ENCODE results near the gene TCF7L1. TPM values are rescaled to one million over a fixed set of nuclear protein-coding genes. Genes with fewer than 3 reads are reported as not detected.
"Not testable (repeated sequence)": the region's sequence is repeated elsewhere in the genome, so short reads cannot be mapped to it uniquely, and the experiment has no call there.

TCF7L1 gene
- total RNA-seq, 3 donors from 2014 or later: 1.3 to 22.9 (median 3.0) TPM

DNA sequence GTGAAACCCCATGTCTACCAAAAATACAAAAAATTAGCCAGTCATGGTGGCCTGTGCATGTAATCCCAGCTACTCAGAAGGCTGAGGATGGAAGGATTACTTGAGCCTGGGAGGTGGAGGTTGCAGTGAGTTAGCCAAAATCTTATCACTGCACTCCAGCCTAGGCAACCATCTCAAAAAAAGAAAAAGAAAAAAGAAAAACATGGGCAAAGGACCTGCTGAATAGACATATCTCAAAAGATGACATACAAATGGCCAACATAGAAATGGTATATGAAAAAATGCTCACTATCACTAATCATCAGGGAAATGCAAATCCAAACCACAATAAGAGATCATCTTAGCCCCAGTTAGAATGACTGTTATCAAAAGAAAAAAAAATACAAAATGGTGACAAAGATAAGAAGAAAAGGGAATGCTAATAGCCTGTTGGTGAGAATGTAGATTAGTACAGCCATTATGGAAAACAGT, 196.0 kb downstream of the TCF7L1 start:
- Histone ChIP-seq H3K4me3 (no peak overlapping the region), H3K36me3 (ENCODE audit: low read depth) (no peaks in the 10 kb centered on the region), H3K4me1 (ENCODE audit: low read depth) (peaks cover 19% of the 10 kb centered on the region), H3K9me3 (no peaks in the 10 kb centered on the region)
- no peak for DNase-seq
- ATAC-seq: no peak
- TF ChIP-seq, protein P1, sequence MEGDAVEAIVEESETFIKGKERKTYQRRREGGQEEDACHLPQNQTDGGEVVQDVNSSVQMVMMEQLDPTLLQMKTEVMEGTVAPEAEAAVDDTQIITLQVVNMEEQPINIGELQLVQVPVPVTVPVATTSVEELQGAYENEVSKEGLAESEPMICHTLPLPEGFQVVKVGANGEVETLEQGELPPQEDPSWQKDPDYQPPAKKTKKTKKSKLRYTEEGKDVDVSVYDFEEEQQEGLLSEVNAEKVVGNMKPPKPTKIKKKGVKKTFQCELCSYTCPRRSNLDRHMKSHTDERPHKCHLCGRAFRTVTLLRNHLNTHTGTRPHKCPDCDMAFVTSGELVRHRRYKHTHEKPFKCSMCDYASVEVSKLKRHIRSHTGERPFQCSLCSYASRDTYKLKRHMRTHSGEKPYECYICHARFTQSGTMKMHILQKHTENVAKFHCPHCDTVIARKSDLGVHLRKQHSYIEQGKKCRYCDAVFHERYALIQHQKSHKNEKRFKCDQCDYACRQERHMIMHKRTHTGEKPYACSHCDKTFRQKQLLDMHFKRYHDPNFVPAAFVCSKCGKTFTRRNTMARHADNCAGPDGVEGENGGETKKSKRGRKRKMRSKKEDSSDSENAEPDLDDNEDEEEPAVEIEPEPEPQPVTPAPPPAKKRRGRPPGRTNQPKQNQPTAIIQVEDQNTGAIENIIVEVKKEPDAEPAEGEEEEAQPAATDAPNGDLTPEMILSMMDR (IDR thresholded peaks at IDR 0.05): no peak
- intact Hi-C loops (cut with DNase I, micrococcal nuclease): no loop called here

DNA sequence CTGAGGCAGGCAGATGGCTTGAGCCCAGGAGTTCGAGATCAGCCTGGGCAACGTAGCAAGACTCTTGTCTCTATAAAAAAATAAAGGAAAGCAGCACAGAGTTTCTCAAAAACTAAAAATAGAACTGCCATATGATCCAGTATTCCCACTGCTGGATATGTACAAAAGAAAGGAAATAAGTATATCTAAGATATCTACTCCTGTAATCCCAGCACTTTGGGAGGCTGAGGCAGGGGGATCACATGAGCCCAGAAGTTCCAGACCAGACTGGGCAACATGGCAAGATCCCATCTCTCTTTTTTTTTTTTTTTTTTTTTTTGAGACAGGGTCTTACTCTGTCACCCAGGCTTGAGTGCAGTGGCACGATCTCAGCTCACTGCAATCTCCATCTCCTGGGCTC, 196.5 kb downstream of the TCF7L1 start:
- ATAC-seq; H3K9me3 ChIP-seq; intact Hi-C loops (cut with DNase I, micrococcal nuclease); H3K4me3 ChIP-seq; DNase-seq; H3K36me3 ChIP-seq (ENCODE audit: low read depth): not testable (repeated sequence)
- H3K4me1 ChIP-seq (ENCODE audit: low read depth): peaks cover 14% of the 10 kb centered on the region

DNA sequence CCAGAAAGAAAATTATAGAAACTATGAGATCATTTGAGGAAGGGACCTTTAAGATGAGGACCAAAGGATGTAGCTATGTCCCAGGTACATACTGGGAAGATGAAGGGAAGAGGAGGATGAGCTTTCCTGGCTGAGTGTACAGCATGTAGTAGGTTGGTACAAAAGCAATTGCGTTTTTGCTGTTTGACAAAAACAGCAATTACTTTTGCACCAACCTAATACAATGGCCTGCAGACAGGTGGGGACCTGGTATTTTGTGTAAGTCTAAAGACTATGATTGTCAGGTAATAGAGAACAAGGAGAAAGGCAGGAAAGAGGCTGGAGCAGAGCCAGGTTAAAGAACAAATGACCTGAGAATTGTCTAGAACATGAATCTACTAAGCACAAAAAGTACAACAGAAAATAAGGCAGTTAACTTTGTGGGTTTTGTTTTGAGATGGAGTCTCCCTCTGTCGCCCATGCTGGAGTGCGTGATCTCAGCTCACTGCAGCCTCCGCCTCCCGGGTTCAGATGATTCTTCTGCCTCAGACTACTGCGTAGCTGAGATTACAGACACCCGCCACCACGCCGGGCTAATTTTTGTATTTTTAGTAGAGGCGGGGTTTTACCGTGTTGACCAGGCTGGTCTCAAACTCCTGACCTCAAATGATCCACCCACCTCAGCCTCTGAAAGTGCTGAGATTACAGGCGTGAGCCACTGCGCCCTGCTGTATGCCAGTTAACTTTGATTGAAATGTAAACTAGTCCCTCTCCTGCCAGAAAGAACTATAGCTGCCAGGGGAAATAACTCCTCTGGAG, 197.8 kb downstream of the TCF7L1 start:
- intact Hi-C loops (cut with DNase I, micrococcal nuclease): no loop called here
- H3K36me3 ChIP-seq (ENCODE audit: low read depth): no peaks in the 10 kb centered on the region
- no peaks in the 10 kb centered on the region for H3K9me3 ChIP-seq
- no peak for ATAC-seq
- peaks cover under 1% of the 10 kb centered on the region for H3K4me1 ChIP-seq (ENCODE audit: low read depth)
- no peak overlapping the region for H3K4me3 ChIP-seq
- TF ChIP-seq, protein P1 (IDR thresholded peaks at IDR 0.05): no peak
- DNase-seq: no peak

DNA sequence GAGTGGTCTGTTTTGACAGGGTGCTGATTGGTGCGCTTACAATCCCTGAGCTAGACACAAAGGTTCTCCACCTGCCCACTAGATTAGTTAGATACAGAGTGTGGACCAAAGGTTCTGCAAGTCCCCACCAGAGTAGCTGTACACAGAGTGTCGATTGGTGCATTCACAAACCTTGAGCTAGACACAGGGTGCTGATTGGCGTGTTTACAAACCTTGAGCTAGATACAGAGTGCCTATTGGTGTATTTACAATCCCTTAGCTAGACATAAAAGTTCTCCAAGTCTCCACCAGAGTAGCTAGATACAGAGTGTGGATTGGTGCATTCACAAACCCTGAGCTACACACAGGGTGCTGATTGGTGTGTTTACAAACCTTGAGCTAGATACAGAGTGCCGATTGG, 200.7 kb downstream of the TCF7L1 start:
- ATAC-seq; H3K4me3 ChIP-seq; H3K4me1 ChIP-seq (ENCODE audit: low read depth); H3K9me3 ChIP-seq; DNase-seq; intact Hi-C loops (cut with DNase I, micrococcal nuclease); H3K36me3 ChIP-seq (ENCODE audit: low read depth): not testable (repeated sequence)

DNA sequence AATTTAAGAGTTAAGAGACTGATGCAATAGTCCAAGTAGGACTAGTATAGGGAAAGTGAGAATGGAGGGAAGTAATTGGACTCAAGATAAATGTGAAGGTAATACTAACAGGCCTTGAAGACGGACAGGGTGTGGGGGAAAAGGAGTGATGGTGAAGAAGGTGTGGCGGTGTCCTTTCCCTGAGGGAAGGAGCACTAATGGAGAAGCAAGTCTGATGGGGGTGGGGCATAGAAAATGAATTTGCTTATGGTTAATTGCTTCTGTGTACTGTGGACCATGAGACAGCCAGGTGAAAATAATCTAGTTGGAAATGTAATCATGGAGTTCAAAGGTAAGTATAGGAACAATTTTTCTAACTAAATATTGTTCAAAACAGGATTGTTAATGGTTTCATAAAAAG, 201.7 kb downstream of the TCF7L1 start:
- TF ChIP-seq, protein P1 (IDR thresholded peaks at IDR 0.05): no peak
- H3K4me3 ChIP-seq: no peak overlapping the region
- peak; percentile 34 for ATAC-seq
- no peak for DNase-seq
- no peaks in the 10 kb centered on the region for H3K9me3 ChIP-seq
- H3K36me3 ChIP-seq (ENCODE audit: low read depth): no peaks in the 10 kb centered on the region
- no peaks in the 10 kb centered on the region for H3K4me1 ChIP-seq (ENCODE audit: low read depth)
- intact Hi-C loops (cut with DNase I, micrococcal nuclease): no loop called here

DNA sequence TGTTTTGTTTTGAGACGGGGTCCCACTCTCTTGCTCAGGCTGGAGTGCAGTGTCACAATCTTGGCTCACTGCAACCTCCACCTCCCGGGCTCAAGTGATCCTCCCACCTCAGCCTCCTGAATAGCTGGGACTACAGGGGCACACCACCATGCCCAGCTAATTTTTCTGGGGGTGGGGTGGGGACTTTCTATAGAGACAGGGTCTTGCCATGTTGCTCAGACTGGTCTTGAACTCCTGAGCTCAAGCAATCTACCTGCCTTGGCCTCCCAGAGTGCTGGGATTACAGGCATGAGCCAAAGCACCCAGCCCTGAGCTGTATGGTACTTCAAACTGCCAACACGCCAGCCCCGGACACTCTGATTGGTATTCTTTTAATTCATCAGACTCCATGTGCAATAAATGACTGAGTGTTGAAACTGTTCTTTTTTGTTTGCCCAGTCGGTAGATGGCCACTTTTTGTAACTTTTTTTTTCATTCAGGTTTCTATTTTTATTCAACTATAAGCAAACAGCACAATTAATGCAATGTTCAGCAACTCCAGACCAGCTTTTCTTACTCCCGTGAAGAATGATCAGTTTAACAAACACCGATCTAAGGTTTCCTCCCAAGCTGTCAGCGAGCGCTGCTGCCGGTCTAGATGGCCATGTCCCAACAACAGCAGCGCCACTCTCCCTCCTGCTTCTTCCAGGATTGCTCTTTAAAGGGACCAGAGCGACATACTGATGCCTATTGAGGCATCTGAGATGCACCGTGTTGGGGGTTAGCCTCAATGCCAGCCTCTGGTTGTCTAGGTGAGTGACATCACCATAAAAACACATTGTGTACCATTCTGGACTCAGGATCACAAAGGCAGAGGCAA, 207.1 kb downstream of the TCF7L1 start:
- intact Hi-C loops (cut with DNase I, micrococcal nuclease): no loop called here

More for the DNA sequence above, 207.1 kb downstream of the TCF7L1 start:
- Histone ChIP-seq H3K36me3 (ENCODE audit: low read depth) (no peaks in the 10 kb centered on the region), H3K4me3 (no peak overlapping the region), H3K9me3 (no peaks in the 10 kb centered on the region), H3K4me1 (ENCODE audit: low read depth) (no peaks in the 10 kb centered on the region)
- DNase-seq (no peak), ATAC-seq (peak; percentile 30)
- TF ChIP-seq, protein P1 (IDR thresholded peaks at IDR 0.05): no peak
